GM21619 (cell line): ENCODE data around the gene CYTL1.

ENCODE experiments used
- ATAC-seq: cut with Tn5 transposase; IDR thresholded peaks from one replicate; pipeline ENCODE4 v1.9.1; 2021; ENCODE audit not compliant: unreplicated experiment

Gene CYTL1

GRCh38 chr4:4971796-4972195, 47.5 kb downstream of the CYTL1 start:
- no peak for ATAC-seq

- ATAC-seq, result no peak
These were observed 50.0 kb downstream of the CYTL1 start for GRCh38 chr4:4969298-4969697.

GRCh38 chr4:4968161-4968725, 51.0 kb downstream of the CYTL1 start:
- no peak for ATAC-seq
